Suppressor macrophage treated with lipopolysaccharide for 1 hour (primary cell): Measurements from ENCODE around the gene SLC35B1.
"Not testable (repeated sequence)": the region's sequence is repeated elsewhere in the genome, so short reads cannot be mapped to it uniquely, and the experiment has no call there.

Source experiments
- DNase-seq, 3 donors: peaks; one replicate each; pipeline ENCODE4 v3.0.0-alpha.2; 2020 to 2022

The SLC35B1 gene

DNA sequence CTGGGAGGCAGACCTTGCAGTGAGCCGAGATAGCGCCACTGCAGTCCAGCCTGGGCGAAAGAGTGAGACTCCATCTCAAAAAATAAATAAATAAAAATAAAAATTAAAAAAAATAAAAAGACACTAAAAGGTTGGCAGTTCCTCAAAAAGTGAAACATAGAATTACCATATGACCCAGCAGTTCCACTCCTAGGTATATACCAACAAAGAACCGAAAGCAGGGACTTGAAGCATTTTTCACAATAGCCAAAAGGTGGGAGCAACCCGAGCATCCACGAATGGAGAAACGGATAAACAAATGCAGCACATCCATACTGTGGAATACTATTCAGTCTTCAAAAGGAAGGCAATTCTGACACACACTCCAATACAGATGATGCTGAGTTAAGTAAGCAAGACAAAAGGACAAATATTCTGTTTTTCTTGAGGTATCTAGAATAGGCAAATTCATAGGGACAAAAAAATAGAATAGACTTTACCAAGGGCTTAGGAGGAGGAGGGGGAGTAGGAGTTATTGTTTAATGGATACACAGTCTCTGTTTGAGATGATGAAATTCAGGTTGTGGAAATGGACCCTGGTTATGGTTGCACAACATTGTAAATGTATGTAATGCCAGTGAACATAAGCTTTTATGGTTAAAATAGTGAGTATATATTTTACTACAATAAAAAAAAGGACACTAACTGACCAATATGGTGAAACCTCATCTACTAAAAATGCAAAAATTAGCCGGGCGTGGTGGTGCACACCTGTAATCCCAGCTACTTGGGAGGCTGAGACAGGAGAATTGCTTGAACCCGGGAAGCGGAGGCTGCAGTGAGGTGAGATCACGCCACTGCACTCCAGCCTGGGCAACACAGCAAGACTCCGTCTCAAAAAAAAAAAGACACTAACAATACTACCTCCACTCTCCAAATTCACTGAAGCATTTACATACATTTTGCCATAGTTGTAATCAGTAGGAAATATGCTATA, 27.0 kb upstream of the SLC35B1 start:
- no peak for DNase-seq

DNA sequence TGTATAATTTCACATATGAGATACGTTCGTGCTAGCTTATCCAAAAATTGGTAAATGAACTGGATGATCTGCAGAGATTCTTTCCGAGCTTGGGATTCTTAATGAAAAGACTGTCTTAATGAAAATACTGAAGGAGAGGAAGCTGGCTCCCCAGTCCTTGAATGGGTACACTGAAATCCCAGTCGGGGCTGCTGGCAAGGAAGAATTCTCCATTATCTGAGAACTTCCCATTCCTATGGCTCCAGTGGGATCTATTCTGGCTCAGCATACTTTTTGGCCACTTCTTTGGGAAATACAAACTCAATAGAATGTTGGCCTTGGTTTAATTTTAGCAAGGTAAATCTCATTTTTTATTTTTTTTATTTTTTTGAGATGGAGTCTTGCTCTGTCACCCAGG, 23.7 kb upstream of the SLC35B1 start:
- no peak for DNase-seq

DNA sequence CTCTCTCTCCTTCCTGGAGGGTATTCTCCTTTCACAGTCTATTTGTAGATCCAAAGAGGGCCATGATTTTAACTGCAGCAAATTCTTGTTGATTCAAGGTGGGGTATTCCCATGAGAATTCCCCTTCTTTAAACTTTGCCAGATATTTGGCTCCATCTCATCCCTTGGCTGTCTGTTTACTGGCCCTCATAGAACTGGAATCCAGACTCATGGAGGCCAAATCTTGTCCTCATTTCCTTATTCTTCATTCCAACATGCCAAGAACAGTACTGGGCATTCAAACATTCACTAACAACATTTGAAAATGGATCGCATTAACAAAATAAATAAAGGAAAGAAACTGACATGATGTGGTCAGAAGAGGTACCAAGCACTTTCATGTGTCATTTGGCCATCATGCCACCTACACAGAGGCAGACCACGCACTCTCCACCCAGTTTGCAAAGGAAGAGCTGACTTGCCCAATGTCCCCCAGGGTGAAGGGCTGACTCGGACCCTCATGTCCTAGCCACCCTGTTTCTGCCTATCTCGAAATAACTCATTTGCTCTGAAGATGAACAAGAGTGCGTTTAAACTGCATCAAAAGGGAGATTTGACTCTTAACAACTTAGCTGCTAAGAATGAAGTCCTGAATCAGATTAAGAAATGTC, 23.1 kb upstream of the SLC35B1 start:
- DNase-seq: no peak

DNA sequence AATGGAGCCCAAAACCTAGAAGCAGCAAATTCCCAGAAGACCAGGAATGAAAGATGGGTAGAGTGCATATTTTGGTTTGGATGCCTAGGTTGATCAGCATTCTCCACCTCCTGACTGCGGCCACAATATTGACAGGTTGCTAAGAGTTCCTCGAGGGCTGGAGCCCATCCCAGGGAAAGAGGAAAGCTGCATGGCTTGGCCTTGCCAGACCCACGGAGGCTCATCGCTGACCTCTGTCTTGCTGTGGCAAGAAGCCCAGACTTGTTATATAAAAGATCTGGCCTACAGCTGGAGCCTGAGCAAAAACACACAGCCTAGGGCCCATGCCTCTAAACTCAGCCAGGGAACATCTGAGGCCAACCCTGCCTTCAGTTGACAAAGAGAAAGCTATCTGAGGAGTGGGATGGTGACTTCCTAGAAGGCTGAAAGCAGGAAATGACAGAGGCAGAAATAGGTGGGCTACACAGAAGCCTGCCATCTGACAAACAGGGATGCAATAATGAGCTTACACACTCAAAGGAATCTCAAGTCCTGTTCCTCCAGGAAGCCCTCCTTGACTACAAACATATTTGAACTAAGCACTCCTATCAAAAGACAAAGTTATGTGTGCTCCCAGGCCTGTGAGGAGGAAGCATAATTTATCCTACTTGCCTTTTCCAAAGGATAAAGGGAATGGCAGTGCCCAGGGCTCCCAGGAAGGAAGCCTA, 22.5 kb upstream of the SLC35B1 start:
- DNase-seq: no peak

GRCh38 chr17:49729069-49729468, 21.3 kb upstream of the SLC35B1 start:
- DNase-seq: no peak

GRCh38 chr17:49728425-49728824, 20.7 kb upstream of the SLC35B1 start:
- no peak for DNase-seq

- no peak for DNase-seq
Measured at GRCh38 chr17:49727380-49727779, 19.6 kb upstream of the SLC35B1 start.

- no peak for DNase-seq
Measured at GRCh38 chr17:49725452-49726130, 17.8 kb upstream of the SLC35B1 start.

GRCh38 chr17:49724552-49724951, 16.8 kb upstream of the SLC35B1 start:
- DNase-seq: not testable (repeated sequence)

GRCh38 chr17:49723423-49723822, 15.7 kb upstream of the SLC35B1 start:
- DNase-seq: no peak

DNA sequence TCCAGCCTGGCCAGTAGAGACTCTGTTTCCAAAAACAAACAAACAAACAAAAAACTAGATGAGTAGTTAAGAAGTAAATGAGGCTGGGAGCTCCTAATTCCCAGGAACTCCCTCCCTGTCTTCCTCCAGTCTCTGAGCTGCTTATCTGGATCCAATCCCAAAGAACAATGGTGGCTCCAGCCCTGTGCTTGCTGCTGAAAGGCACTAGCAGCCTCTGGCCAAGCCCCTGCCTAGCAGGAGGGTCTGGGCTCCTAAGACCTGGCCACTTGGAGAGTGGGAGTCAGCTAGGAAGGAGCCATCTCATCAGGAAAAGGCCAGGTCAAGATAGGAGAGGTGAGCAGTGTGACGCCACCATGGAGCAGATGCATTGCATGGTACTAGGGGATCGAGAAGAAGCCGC, 14.3 kb upstream of the SLC35B1 start:
- DNase-seq: no peak

GRCh38 chr17:49717371-49717861, 9.7 kb upstream of the SLC35B1 start:
- no peak for DNase-seq

- DNase-seq: no peak
Measured at GRCh38 chr17:49716668-49717364, 9.1 kb upstream of the SLC35B1 start.

GRCh38 chr17:49715717-49716279, 8.0 kb upstream of the SLC35B1 start:
- DNase-seq: no peak

GRCh38 chr17:49715216-49715615, 7.5 kb upstream of the SLC35B1 start:
- no peak for DNase-seq

- DNase-seq: peak; percentile 37 to 50 (median 37)
Measured at GRCh38 chr17:49708515-49709183, 885 bp upstream of the SLC35B1 start.

DNA sequence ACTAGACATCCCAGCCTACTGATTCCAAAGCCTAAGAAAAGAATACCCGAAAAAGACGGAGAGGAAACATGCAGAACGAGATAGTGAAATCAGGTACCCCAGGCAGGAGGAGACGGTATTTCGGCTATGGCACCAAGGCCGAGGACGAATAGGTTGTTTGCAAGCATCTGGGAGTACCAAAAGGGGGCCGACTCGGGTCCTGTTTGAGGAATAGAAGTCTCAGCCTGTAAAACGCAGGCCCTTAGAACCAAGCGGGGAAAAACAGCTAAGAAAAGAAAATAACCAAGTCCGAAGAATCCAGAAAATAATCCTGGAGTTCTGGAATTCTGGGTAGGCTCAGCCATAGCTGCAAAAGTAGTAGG, 537 bp downstream of the SLC35B1 start:
- DNase-seq: no peak

- DNase-seq: no peak
Measured at GRCh38 chr17:49705254-49705653, 2.5 kb downstream of the SLC35B1 start.

DNA sequence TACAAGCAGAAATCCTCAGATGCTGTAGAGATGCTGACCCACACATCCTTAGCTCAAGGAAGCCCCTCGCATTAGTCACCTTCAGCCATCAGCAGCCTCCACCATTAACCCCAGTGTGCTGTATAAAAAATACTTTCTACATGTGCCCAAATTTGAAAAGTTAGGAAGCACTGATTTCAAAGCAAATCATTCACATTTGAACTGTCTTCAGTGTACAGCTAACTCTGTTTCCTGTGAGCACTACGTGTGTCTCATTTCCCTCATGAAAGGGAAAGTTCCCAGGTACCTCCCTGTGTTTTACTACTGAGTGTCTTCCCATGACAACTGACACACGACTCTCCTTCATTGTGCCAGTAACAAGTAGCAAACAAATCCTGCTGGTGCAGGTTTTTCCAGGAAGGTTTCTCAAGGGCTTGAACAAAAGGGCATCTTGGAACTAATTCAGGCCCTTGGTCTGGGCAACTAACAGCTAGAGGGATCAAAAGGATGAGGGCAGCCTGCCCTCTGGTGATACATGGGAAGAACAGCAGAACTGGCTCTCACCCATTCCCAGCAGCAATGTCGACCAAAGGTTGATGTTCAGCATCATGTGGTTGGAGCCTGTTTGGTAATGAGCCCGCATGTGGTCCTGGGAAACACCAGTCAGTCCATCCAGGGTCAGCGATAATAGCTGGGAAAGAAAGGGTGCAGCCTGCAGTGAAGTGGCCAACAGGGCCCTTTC, 4.0 kb downstream of the SLC35B1 start:
- DNase-seq: peak; percentile 53 to 68 (median 57)

GRCh38 chr17:49700960-49701359, 6.8 kb downstream of the SLC35B1 start:
- DNase-seq: no peak
